A204.1 (cell line): ENCODE measurements around the gene RPL29.
"Not testable (repeated sequence)": the region's sequence is repeated elsewhere in the genome, so short reads cannot be mapped to it uniquely, and the experiment has no call there.

Experiments
- FAIRE-seq: peaks from 2 replicates; lab custom pipeline; 2012; peaks lifted over from hg19 to GRCh38; lab: Jason Lieb, UNC

Gene RPL29

GRCh38 chr3:52005571-52005986 lies 9.9 kb upstream of the RPL29 start:
- FAIRE-seq = no peak

- no peak for FAIRE-seq
These were observed 9.3 kb upstream of the RPL29 start for GRCh38 chr3:52004906-52005395.

GRCh38 chr3:52004163-52004787 lies 8.6 kb upstream of the RPL29 start:
- no peak for FAIRE-seq

- FAIRE-seq = no peak
These were observed 7.1 kb upstream of the RPL29 start for GRCh38 chr3:52002748-52003147.

GRCh38 chr3:52001443-52001974 lies 5.8 kb upstream of the RPL29 start:
- no peak for FAIRE-seq

GRCh38 chr3:51999846-52000245 lies 4.2 kb upstream of the RPL29 start:
- FAIRE-seq = no peak

GRCh38 chr3:51998774-51999173 lies 3.1 kb upstream of the RPL29 start:
- FAIRE-seq = no peak

GRCh38 chr3:51997935-51998596 lies 2.4 kb upstream of the RPL29 start:
- no peak for FAIRE-seq

- no peak for FAIRE-seq
These were observed 1.5 kb upstream of the RPL29 start for GRCh38 chr3:51997172-51997571.

GRCh38 chr3:51994530-51994929 lies 1.2 kb downstream of the RPL29 start:
- no peak for FAIRE-seq

GRCh38 chr3:51993657-51994056 lies 2.0 kb downstream of the RPL29 start:
- FAIRE-seq = not testable (repeated sequence)

- no peak for FAIRE-seq
These were observed 3.5 kb downstream of the RPL29 start for GRCh38 chr3:51992017-51992682.

- FAIRE-seq = not testable (repeated sequence)
These were observed 5.2 kb downstream of the RPL29 start for GRCh38 chr3:51990501-51990971.

GRCh38 chr3:51988286-51989146 lies 7.2 kb downstream of the RPL29 start:
- FAIRE-seq = no peak

GRCh38 chr3:51987568-51987967 lies 8.1 kb downstream of the RPL29 start:
- no peak for FAIRE-seq

GRCh38 chr3:51986010-51986947 lies 9.4 kb downstream of the RPL29 start:
- FAIRE-seq = no peak

- FAIRE-seq = no peak
These were observed 10.6 kb downstream of the RPL29 start for GRCh38 chr3:51985063-51985462.

GRCh38 chr3:51984269-51984647 lies 11.4 kb downstream of the RPL29 start:
- no peak for FAIRE-seq

GRCh38 chr3:51983578-51984268 lies 12.0 kb downstream of the RPL29 start:
- FAIRE-seq = no peak

GRCh38 chr3:51982838-51983577 lies 12.7 kb downstream of the RPL29 start, which contains the start of gene ACY1:
TSS of gene ACY1 (plus strand) at chr3:51983535. CDS start at chr3:51984065, 530 bp downstream.
- FAIRE-seq = no peak
